Stomach (tissue), 4 donors: ENCODE measurements around the gene PCNP.

ENCODE experiments used
- CTCF ChIP-seq, 7 experiments: fragments of 450-650 bp in 4 of 7; fragments of 200-600 bp in 3 of 7; sonication (generic) in 3 of 7; IDR thresholded peaks; one replicate each; pipeline ENCODE4 v1.5.1; 2016 to 2019; ENCODE audit warnings: antibody characterized with exemption in 7 of 7, control low read depth in 2 of 7, mild to moderate bottlenecking in 1 of 7
- POLR2A ChIP-seq, 4 donors: fragments of 450-650 bp; IDR thresholded peaks; one replicate each; pipeline ENCODE4 v1.6.1; 2016; ENCODE audit warnings: antibody characterized with exemption in 4 of 4, control low read depth in 2 of 4, mild to moderate bottlenecking in 1 of 4, moderate library complexity in 1 of 4

GRCh38 chr3:101548527-101549105 is 25.4 kb upstream of the PCNP start:
- TF ChIP-seq POLR2A (IDR thresholded peaks at IDR 0.05) (no peak), CTCF (IDR thresholded peaks at IDR 0.05) (no peak)
